ENCODE results near the gene WDR46. TPM values are rescaled to one million over a fixed set of nuclear protein-coding genes. Genes with fewer than 3 reads are reported as not detected.
A peak's percentile ranks its signal among the peaks of the same experiment; 100 is the strongest.

The WDR46 gene
- total and polyA plus RNA-seq, 2 of the 8 experiments (the other 6 are each of a cell fraction or from before 2014, with no cell fraction given) = 69.7 to 91.0 TPM

DNA sequence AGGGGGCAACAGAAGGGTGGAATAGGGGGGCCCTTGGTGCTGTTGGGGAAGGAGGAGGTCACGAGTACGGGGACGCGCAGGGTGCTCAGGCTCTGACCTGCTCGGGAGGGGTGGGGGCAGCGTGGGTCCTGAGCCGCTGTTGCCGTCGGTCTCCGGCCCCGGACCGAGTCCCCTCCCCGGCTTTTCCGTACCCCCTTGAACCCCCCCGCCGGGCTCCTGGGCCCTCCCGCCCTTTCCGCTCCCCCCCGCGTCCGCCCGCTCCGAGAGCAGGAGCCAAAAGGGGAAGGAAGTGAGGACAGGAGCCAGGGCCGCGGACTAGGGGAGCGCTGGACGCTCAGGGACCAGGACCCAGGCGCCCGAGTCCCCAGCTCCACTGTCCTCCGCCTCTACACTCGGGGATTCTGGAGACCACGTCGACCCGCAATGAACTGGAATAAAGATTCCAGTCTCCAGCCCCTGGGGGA is 9.8 kb upstream of the WDR46 start, which contains the start of gene RGL2:
Gene RGL2, minus strand, starts transcription at position 170 of the 464 bp plus-strand sequence. CDS start 332 bp downstream, outside the sequence.
- H4K20me1 ChIP-seq (replicated peaks in 1 of 2; ENCODE audit: control insufficient read depth in 1 of 2, insufficient read depth in 2 of 2, low read length in 2 of 2) = peaks cover 0 to 5% of the 10 kb centered on the region in 2 experiments
- POLR2A ChIA-PET (ENCODE audit: partially characterized antibody) = interaction anchor here (0.7 to 16.7 kb wide), 19 partner anchors 10 to 330 kb away, joined by 3 to 337 read pairs (median 5); partner anchors contain the start of genes B3GALT4, COL11A2, PFDN6 and RPS18
- H2BK15ac ChIP-seq (ENCODE audit: low read length) = peak within 1 kb of the TSS; percentile 81; the same call in 1 of the 2 replicates
- peak within 1 kb of the TSS; percentile 77; the same call in 1 of the 2 replicates for H2AFZ ChIP-seq (ENCODE audit: low read length)
- peak within 1 kb of the TSS; percentile 34 to 98 for H3K4me2 ChIP-seq (ENCODE audit: insufficient read depth in 1 of 2, low read depth in 2 of 2, low read length in 2 of 2)
- 0% methylated on average over 4 of the region's 34 CpGs; no CpG with 5 or more reads in 1 of the 2 experiments for WGBS, 2 experiments (ENCODE audit: extremely low coverage in 1 of 2, insufficient coverage in 1 of 2, insufficient read length in 1 of 2, insufficient replicate concordance in 2 of 2, low coverage in 1 of 2, low lambda C conversion rate in 2 of 2, missing lambda C conversion rate in 1 of 2)
- H3K4me3 ChIP-seq (ENCODE audit: extremely low read depth in 1 of 4, insufficient read depth in 2 of 4, low read depth in 3 of 4, low read length in 4 of 4) = peak within 1 kb of the TSS; percentile 76 to 99 (median 94)
- no peak within 1 kb of the TSS for H3K23ac ChIP-seq (ENCODE audit: insufficient read length)
- H2BK120ac ChIP-seq (replicated peaks; ENCODE audit: low read depth, low read length) = peak within 1 kb of the TSS; percentile 19
- peak within 1 kb of the TSS; percentile 95 for H3K18ac ChIP-seq (ENCODE audit: extremely low read depth, low read length)
- H3K9ac ChIP-seq (replicated peaks in 1 of 4; ENCODE audit: extremely low read depth in 1 of 4, low read depth in 3 of 4, low read length in 3 of 4) = peak within 1 kb of the TSS; percentile 63 to 91 (median 76)
- CTCF ChIA-PET (ENCODE audit: partially characterized antibody) = interaction anchor here (0.8 to 6.2 kb wide), 11 partner anchors 9 to 92 kb away, joined by 3 to 77 read pairs (median 4); partner anchors contain the start of genes B3GALT4, PFDN6, RPS18 and TAPBP
- FAIRE-seq (no peak), DNase-seq (ENCODE audit: low read depth in 1 of 2, low spot score in 2 of 2) (no peak)
- H2BK5ac ChIP-seq (ENCODE audit: low read depth, low read length) = peak within 1 kb of the TSS; percentile 95
- peak within 1 kb of the TSS; percentile 50 for H4K91ac ChIP-seq (replicated peaks; ENCODE audit: insufficient read length, low read length)
- H4K5ac ChIP-seq (ENCODE audit: insufficient read length, low read depth, low read length) = peak within 1 kb of the TSS; percentile 93
- H3K23me2 ChIP-seq (ENCODE audit: low read depth, low read length) = peaks cover 16% of the 10 kb centered on the region
- H3K14ac ChIP-seq (ENCODE audit: insufficient read length) = no peak within 1 kb of the TSS
- peak within 1 kb of the TSS; percentile 80 for H3K4ac ChIP-seq (replicated peaks; ENCODE audit: insufficient read length, low read depth, low read length)
- H3K56ac ChIP-seq (replicated peaks; ENCODE audit: insufficient read length, low read depth, low read length) = peak within 1 kb of the TSS; percentile 87
- 0 out of 2 replicates have a peak within 1 kb of the TSS, but pooled peaks have one; percentile 39 for H2BK12ac ChIP-seq (ENCODE audit: low read depth, low read length)
- peak within 1 kb of the TSS; percentile 81 for H3K27ac ChIP-seq (ENCODE audit: low read depth, low read length)
- H3K4me1 ChIP-seq (replicated peaks in 1 of 4; ENCODE audit: control insufficient read depth in 3 of 4, insufficient read depth in 4 of 4, low read length in 3 of 4) = peaks cover 0 to 6% (median 4%) of the 10 kb centered on the region in 4 experiments; a peak in 6 of 7 replicates
- H2BK20ac ChIP-seq (ENCODE audit: low read length) = no peak within 1 kb of the TSS
- peaks cover 9% of the 10 kb centered on the region; the same call in 1 of the 2 replicates for H3K79me1 ChIP-seq (ENCODE audit: low read depth, low read length)
- no peak for TF ChIP-seq GABPA (IDR thresholded peaks at IDR 0.05; ENCODE audit: borderline replicate concordance, insufficient read depth, low read length)
- peak; percentile 22 for TF ChIP-seq KDM4A (IDR thresholded peaks at IDR 0.05; ENCODE audit: low read depth, low read length, severe bottlenecking)
- peak within 1 kb of the TSS; percentile 74; the same call in 1 of the 2 replicates for H4K8ac ChIP-seq (ENCODE audit: extremely low read depth, insufficient read depth, low read length)
- no peaks in the 10 kb centered on the region for H3K9me3 ChIP-seq (ENCODE audit: insufficient read depth in 2 of 2, low read depth in 1 of 2, low read length in 1 of 2)
- H2AK5ac ChIP-seq (ENCODE audit: low read depth, low read length) = no peak within 1 kb of the TSS
- peaks cover 0 to 4% (median under 1%) of the 10 kb centered on the region in 4 experiments; a peak in 5 of 8 replicates for H3K36me3 ChIP-seq (ENCODE audit: control insufficient read depth in 2 of 4, insufficient read depth in 4 of 4, low read length in 3 of 4)
- no peaks in the 10 kb centered on the region for H3K27me3 ChIP-seq (replicated peaks in 1 of 4; ENCODE audit: control insufficient read depth in 3 of 4, extremely low read depth in 1 of 4, insufficient read depth in 3 of 4, low read length in 3 of 4)
- peaks cover 0 to 25% of the 10 kb centered on the region in 2 experiments; a peak in 2 of 4 replicates for H3K79me2 ChIP-seq (ENCODE audit: control insufficient read depth in 1 of 2, insufficient read depth in 2 of 2, low read length in 2 of 2)
